GM12878 (cell line): ENCODE data around the gene KANTR. TPM values are rescaled to one million over a fixed set of nuclear protein-coding genes. Genes with fewer than 3 reads are reported as not detected.

ENCODE experiments used
- ATAC-seq: fragments of 200-7000 bp; cut with Tn5 transposase; 3 replicates; pipeline ENCODE4 v1.9.1; 2020; ENCODE audit warnings: mild to moderate bottlenecking, moderate library complexity
- BruUV-seq: library from RNA; stranded (reverse); fragments of 400-500 nt; replicated peaks from 2 replicates; lab custom pipeline; 2021; lab: Mats Ljungman, UMichigan
- CTCF ChIA-PET: fragments of 300-600 bp; sonication (Branson Sonifier 250); formaldehyde crosslinking; extraction: SDS; loops from one replicate; lab custom pipeline; 2021; ENCODE audit warnings: inconsistent platforms; lab: Yijun Ruan, JAX
- POLR2A ChIA-PET: fragments of 350-600 bp; formaldehyde crosslinking; extraction: SDS; loops from one replicate; lab custom pipeline; 2021; ENCODE audit warnings: inconsistent platforms; lab: Charles Lee
- RAD21 ChIA-PET: fragments of 300-600 bp; sonication (Branson Sonifier 250); formaldehyde crosslinking; loops from one replicate; lab custom pipeline; 2023; ENCODE audit warnings: antibody characterized with exemption; ENCODE audit not compliant: unreplicated experiment; lab: Charles Lee
- SMC1A ChIA-PET: fragments of 300-600 bp; sonication (Branson Sonifier 250); formaldehyde crosslinking; loops from one replicate; lab custom pipeline; 2023; ENCODE audit not compliant: unreplicated experiment, uncharacterized antibody; lab: Charles Lee
- DNase-seq: peaks from one replicate; pipeline ENCODE4 v3.0.0-alpha.2; 2011; ENCODE audit warnings: low read depth, low spot score
- FAIRE-seq: peaks from 3 replicates; lab custom pipeline; 2011; peaks lifted over from hg19 to GRCh38; lab: Jason Lieb, UNC
- H2AFZ ChIP-seq: 2 replicates; pipeline ENCODE4 v1.6.0; 2011; ENCODE audit warnings: low read depth, low read length, control low read depth; ENCODE audit not compliant: control insufficient read depth
- H3K27ac ChIP-seq: 2 replicates; pipeline ENCODE4 v1.5.1; 2011; ENCODE audit warnings: control low read depth; ENCODE audit not compliant: control insufficient read depth, insufficient read depth
- H3K27me3 ChIP-seq, 2 experiments: replicated peaks in 1 of 2; 2 replicates each; pipeline versions ENCODE4 v1.6.0 to v1.6.1; 2011; ENCODE audit warnings: low read length in 1 of 2; ENCODE audit not compliant: control insufficient read depth in 2 of 2, insufficient read depth in 2 of 2
- H3K36me3 ChIP-seq, 2 experiments: 2 replicates each; pipeline ENCODE4 v1.5.1; 2011; ENCODE audit warnings: low read length in 1 of 2; ENCODE audit not compliant: control insufficient read depth in 2 of 2, insufficient read depth in 2 of 2
- H3K4me1 ChIP-seq: 2 replicates; pipeline ENCODE4 v1.6.1; 2011; ENCODE audit warnings: mild to moderate bottlenecking, low read length, moderate library complexity, mixed read lengths; ENCODE audit not compliant: control insufficient read depth, insufficient read depth
- H3K4me2 ChIP-seq: 2 replicates; pipeline ENCODE4 v1.6.0; 2011; ENCODE audit warnings: control low read depth; ENCODE audit not compliant: control insufficient read depth, insufficient read depth
- H3K4me3 ChIP-seq: fragments of 200-600 bp; sonication (generic); 2 replicates; pipeline ENCODE4 v1.5.1; 2016
- H3K79me2 ChIP-seq: 2 replicates; pipeline ENCODE4 v1.6.0; 2011; ENCODE audit warnings: low read length; ENCODE audit not compliant: control insufficient read depth, insufficient read depth
- H3K9ac ChIP-seq: 2 replicates; pipeline ENCODE4 v1.8.0; 2011; ENCODE audit warnings: low read length, control low read depth, mixed read lengths; ENCODE audit not compliant: control insufficient read depth, insufficient read depth
- H3K9me3 ChIP-seq: replicated peaks from 3 replicates; pipeline ENCODE4 v1.5.1; 2011; ENCODE audit warnings: mild to moderate bottlenecking, low read length; ENCODE audit not compliant: control insufficient read depth, insufficient read depth
- H4K20me1 ChIP-seq: 2 replicates; pipeline ENCODE4 v1.6.0; 2011; ENCODE audit not compliant: control insufficient read depth, insufficient read depth
- BCL3 ChIP-seq: IDR thresholded peaks from 2 replicates; pipeline ENCODE4 v1.6.1; 2011; ENCODE audit warnings: borderline replicate concordance, low read depth, mild to moderate bottlenecking, moderate library complexity, low read length; ENCODE audit not compliant: insufficient read depth, poor library complexity, severe bottlenecking
- HDGF ChIP-seq: fragments of 450-650 bp; IDR thresholded peaks from 2 replicates; pipeline ENCODE4 v1.6.1; 2016; ENCODE audit warnings: antibody characterized with exemption
- KDM1A ChIP-seq: fragments of 200-600 bp; sonication (generic); IDR thresholded peaks from 2 replicates; pipeline ENCODE4 v1.6.1; 2016; ENCODE audit warnings: borderline replicate concordance
- KLF5 ChIP-seq: fragments of 450-650 bp; IDR thresholded peaks from 2 replicates; pipeline ENCODE4 v1.6.1; 2014; ENCODE audit warnings: mild to moderate bottlenecking; ENCODE audit not compliant: partially characterized antibody
- MTA2 ChIP-seq: fragments of 450-650 bp; IDR thresholded peaks from 2 replicates; pipeline ENCODE4 v1.6.1; 2016; ENCODE audit warnings: low read depth, mild to moderate bottlenecking, moderate library complexity
- RUNX3 ChIP-seq: IDR thresholded peaks from 2 replicates; pipeline ENCODE4 v1.6.1; 2012; ENCODE audit warnings: low read length, inconsistent platforms
- WGBS: methylation state at CpG from one replicate; pipeline ENCODE4 v1.1.6; 2016; ENCODE audit warnings: low lambda C conversion rate; ENCODE audit not compliant: insufficient replicate concordance, insufficient coverage; ENCODE audit errors: missing lambda C conversion rate; 5-methylcytosine and 5-hydroxymethylcytosine counted together
- in situ Hi-C: fragments of 300-500 bp; cut with MboI; formaldehyde crosslinking; loops from 9 replicates; pipeline ENCODE4 v1.14.3; 2018; ENCODE audit warnings: mixed read lengths
- intact Hi-C: fragments of 100-400 bp; cut with micrococcal nuclease; formaldehyde crosslinking; loops from one replicate; pipeline ENCODE4 v1.14.2; 2022; ENCODE audit not compliant: unreplicated experiment
- polyA plus RNA-seq, 11 experiments: library from polyadenylated mRNA; depleted of rRNA in 4 of 11; unstranded in 6 of 11; stranded (reverse) in 5 of 11; fragments of >200 nt; fragmentation: Nextera tagmentation in 4 of 11; fragmentation: Illumina TruSeq in 1 of 11; extraction: Ambion mirVana in 4 of 11; extraction: Trizol in 1 of 11; gene quantifications; 1 replicate in 1 of 11; 2 replicates in 10 of 11; pipeline versions ENCODE4 v1.2.1 to v1.2.3, GENCODE V29; 2011 to 2016; ENCODE audit warnings: inconsistent platforms in 2 of 11, missing spikeins in 2 of 11, low read depth in 1 of 11
- total RNA-seq, 4 experiments: library from RNA; depleted of rRNA in 3 of 4; stranded (reverse); fragments of >200 nt in 3 of 4; fragmentation: Illumina TruSeq in 1 of 4; extraction: Trizol in 1 of 4; gene quantifications; 2 replicates each; pipeline versions ENCODE4 v1.2.1 to v1.2.3, GENCODE V29; 2013 to 2021

KANTR gene
- total and polyA plus RNA-seq, 10 of the 15 experiments (the other 5 are each of a cell fraction or from before 2014, with no cell fraction given), result 1.00 to 14.8 (median 5.5) TPM

DNA sequence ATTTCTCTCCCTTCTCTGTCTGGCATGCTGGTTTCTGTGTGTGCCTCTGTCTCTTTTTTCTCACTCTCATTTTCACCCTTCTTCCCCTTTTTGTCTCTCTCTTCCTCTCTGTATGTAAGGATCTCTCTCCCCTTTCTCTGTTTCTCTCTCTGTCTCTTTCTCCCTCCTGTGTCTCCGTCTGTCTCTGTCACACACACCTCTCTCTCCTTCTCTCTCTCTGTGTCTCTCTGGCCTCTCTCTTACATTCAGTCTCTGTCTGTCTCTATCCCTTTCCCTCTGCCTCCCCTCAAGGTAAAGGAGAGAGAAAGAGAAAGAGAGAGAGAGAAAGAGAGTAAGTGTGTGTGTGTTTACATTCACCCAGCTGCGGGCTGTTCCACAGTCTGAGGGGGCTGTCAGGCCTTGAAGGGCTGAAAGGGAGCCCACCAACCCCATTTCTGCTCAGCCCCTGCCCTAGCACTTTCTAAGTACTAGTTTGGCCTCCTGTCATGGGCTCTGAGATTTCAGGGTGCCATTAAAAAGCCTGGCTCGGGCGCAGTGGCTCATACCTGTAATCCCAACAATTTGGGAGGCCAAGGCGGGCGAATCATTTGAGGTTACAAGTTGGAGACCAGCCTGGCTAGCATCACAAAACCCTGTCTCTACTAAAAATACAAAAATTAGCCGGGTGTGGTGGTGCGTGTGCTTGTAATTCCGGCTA, 21.4 kb upstream of the KANTR start:
- ChIA-PET RAD21 (interaction anchor here (0.7 to 1.9 kb wide), 4 partner anchors 17 to 656 kb away, joined by 3 to 6 read pairs (median 4); no protein-coding TSS in a partner anchor), POLR2A (interaction anchor here (0.7 to 1.5 kb wide), 3 partner anchors 10 to 153 kb away, joined by 3 to 9 read pairs (median 4); partner anchors contain the start of genes KDM5C and TSPYL2), CTCF (interaction anchor here (0.6 to 4.3 kb wide), 8 partner anchors 10 to 151 kb away, joined by 3 to 33 read pairs (median 4); partner anchors contain the start of genes KANTR and TSPYL2), SMC1A (interaction anchor here (0.6 to 1.7 kb wide), 6 partner anchors 9 to 61 kb away, joined by 3 to 9 read pairs (median 4); partner anchors contain the start of gene TSPYL2)
- ATAC-seq (peak; percentile 51), DNase-seq (no peak), FAIRE-seq (no peak)
- 0 out of 2 replicates have a peak, but pooled peaks have one; percentile 1 for TF ChIP-seq RUNX3
- TF ChIP-seq KLF5, result no peak
- TF ChIP-seq KDM1A, result no peak
- peak; percentile 13; the same call in 1 of the 2 replicates for TF ChIP-seq MTA2
- TF ChIP-seq BCL3, result no peak
- peak; percentile 44; the same call in 1 of the 2 replicates for TF ChIP-seq HDGF
- Histone ChIP-seq H3K27ac (peak overlapping the region; percentile 69), H2AFZ (peak overlapping the region; percentile 47), H3K36me3 (no peaks in the 10 kb centered on the region), H3K4me3 (peak overlapping the region; percentile 59; the same call in 1 of the 2 replicates), H3K4me1 (no peaks in the 10 kb centered on the region), H3K27me3 (no peaks in the 10 kb centered on the region), H3K9ac (peak overlapping the region; percentile 53), H3K4me2 (peak overlapping the region; percentile 64), H3K79me2 (no peaks in the 10 kb centered on the region), H3K9me3 (no peaks in the 10 kb centered on the region), H4K20me1 (no peaks in the 10 kb centered on the region)
- 15% methylated on average over 9 of the region's 9 CpGs for WGBS
- in situ Hi-C loops, result no loop called here
- intact Hi-C loops, result no loop called here
- no TSS peak for BruUV-seq
